K562 (cell line): Measurements from ENCODE around the gene TSC22D2. TPM values are rescaled to one million over a fixed set of nuclear protein-coding genes. Genes with fewer than 3 reads are reported as not detected.

Experiments
- ATAC-seq: fragments of 200-7000 bp; cut with Tn5 transposase; 3 replicates; pipeline ENCODE4 v1.9.1; 2020; ENCODE audit warnings: moderate library complexity
- BruUV-seq: library from RNA; stranded (reverse); fragments of 400-500 nt; replicated peaks from 2 replicates; lab custom pipeline; 2021; lab: Mats Ljungman, UMichigan
- CTCF ChIA-PET: fragments of 300-600 bp; formaldehyde crosslinking; extraction: SDS; loops from one replicate; lab custom pipeline; 2021; ENCODE audit warnings: low intra/inter-chr PET ratio; lab: Yijun Ruan, JAX
- POLR2A ChIA-PET: fragments of 300-600, 350-650 bp; sonication (Branson Sonifier 250); formaldehyde crosslinking; extraction: SDS; loops from one replicate; lab custom pipeline; 2021; ENCODE audit warnings: antibody characterized with exemption, inconsistent platforms; lab: Yijun Ruan, JAX
- DNase-seq, 4 experiments: peaks; one replicate each; pipeline versions ENCODE4 v3.0.0 to v3.0.0-alpha.2; 2011 to 2018; ENCODE audit warnings: low spot score in 3 of 4, mixed read lengths in 3 of 4; ENCODE audit errors: extremely low read depth in 1 of 4
- FAIRE-seq: peaks from 2 replicates; lab custom pipeline; 2011; peaks lifted over from hg19 to GRCh38; lab: Jason Lieb, UNC
- H2AFZ ChIP-seq: 2 replicates; pipeline ENCODE4 v1.6.0; 2011; ENCODE audit warnings: low read depth, low read length, control low read depth, inconsistent platforms
- H3K27ac ChIP-seq: fragments of 200-600 bp; 3 replicates; pipeline ENCODE4 v1.8.0; 2011; ENCODE audit warnings: low read depth, mild to moderate bottlenecking, control low read depth, inconsistent platforms, low read length, moderate library complexity, mixed read lengths; ENCODE audit errors: extremely low read depth
- H3K27me3 ChIP-seq, 2 experiments: fragments of 300-600 bp in 1 of 2; 2 replicates in 1 of 2; 3 replicates in 1 of 2; pipeline versions ENCODE4 v1.6.0 to v1.8.0; 2011; ENCODE audit warnings: inconsistent platforms in 2 of 2, low read length in 2 of 2, mild to moderate bottlenecking in 1 of 2, mixed read lengths in 1 of 2, moderate library complexity in 1 of 2; ENCODE audit not compliant: control insufficient read depth in 2 of 2, insufficient read depth in 2 of 2
- H3K36me3 ChIP-seq: fragments of 300-600 bp; 3 replicates; pipeline ENCODE4 v1.8.0; 2011; ENCODE audit warnings: mild to moderate bottlenecking, low read length, inconsistent platforms; ENCODE audit not compliant: control insufficient read depth, insufficient read depth
- H3K4me1 ChIP-seq, 2 experiments: fragments of 200-600 bp in 1 of 2; replicated peaks in 1 of 2; 2 replicates in 1 of 2; 3 replicates in 1 of 2; pipeline versions ENCODE4 v1.5.1 to v1.8.0; 2011; ENCODE audit warnings: inconsistent platforms in 2 of 2, low read length in 2 of 2, mild to moderate bottlenecking in 1 of 2, mixed read lengths in 1 of 2, moderate library complexity in 1 of 2; ENCODE audit not compliant: control insufficient read depth in 2 of 2, insufficient read depth in 2 of 2
- H3K4me2 ChIP-seq: 2 replicates; pipeline ENCODE4 v1.6.1; 2011; ENCODE audit warnings: low read length, control low read depth, inconsistent platforms, mixed read lengths; ENCODE audit not compliant: insufficient read depth
- H3K4me3 ChIP-seq: fragments of 200-600 bp; sonication (generic), shearing (Covaris generic); 2 replicates; pipeline ENCODE4 v1.5.1; 2016; ENCODE audit warnings: control low read depth, inconsistent platforms
- H3K79me2 ChIP-seq: fragments of 200-600 bp; 3 replicates; pipeline ENCODE4 v1.8.0; 2011; ENCODE audit warnings: low read length, inconsistent platforms; ENCODE audit not compliant: control insufficient read depth, insufficient read depth
- H3K9ac ChIP-seq, 2 experiments: 2 replicates each; pipeline versions ENCODE4 v1.6.0 to v1.6.1; 2011; ENCODE audit warnings: low read depth in 2 of 2, low read length in 2 of 2, control low read depth in 1 of 2, inconsistent platforms in 1 of 2, mild to moderate bottlenecking in 1 of 2, mixed read lengths in 1 of 2; ENCODE audit not compliant: insufficient read depth in 1 of 2
- H3K9me1 ChIP-seq: one replicate; pipeline ENCODE4 v1.6.0; 2011; ENCODE audit warnings: inconsistent platforms, mild to moderate bottlenecking, low read length, moderate library complexity; ENCODE audit not compliant: control insufficient read depth, insufficient read depth
- H3K9me3 ChIP-seq: replicated peaks from 2 replicates; pipeline ENCODE4 v1.5.1; 2011; ENCODE audit warnings: low read depth, low read length, inconsistent platforms; ENCODE audit not compliant: control insufficient read depth, insufficient read depth
- H4K20me1 ChIP-seq: replicated peaks from 2 replicates; pipeline ENCODE4 v1.6.1; 2011; ENCODE audit warnings: low read length, inconsistent platforms, mixed read lengths; ENCODE audit not compliant: control insufficient read depth, insufficient read depth
- ARID1B ChIP-seq: fragments of 450-650 bp; IDR thresholded peaks from 2 replicates; pipeline ENCODE4 v1.6.1; 2016; ENCODE audit warnings: antibody characterized with exemption, mild to moderate bottlenecking, inconsistent platforms
- JUNB ChIP-seq: fragments of 450-650 bp; formaldehyde crosslinking; conservative IDR thresholded peaks from 2 replicates; pipeline ENCODE4 v1.4.0; 2020; ENCODE audit warnings: mild to moderate bottlenecking
- NFIC ChIP-seq: fragments of 450-650 bp; IDR thresholded peaks from 2 replicates; pipeline ENCODE4 v1.6.1; 2017; ENCODE audit warnings: mild to moderate bottlenecking, inconsistent platforms
- NFXL1 ChIP-seq: fragments of 450-650 bp; formaldehyde crosslinking; IDR thresholded peaks from 2 replicates; pipeline ENCODE4 v1.4.0; 2021; ENCODE audit warnings: mild to moderate bottlenecking
- RCOR1 ChIP-seq, 2 experiments: IDR thresholded peaks; 2 replicates each; pipeline ENCODE4 v1.6.1; 2012; ENCODE audit warnings: low read depth in 2 of 2, low read length in 2 of 2, borderline replicate concordance in 1 of 2, improper control_type of control experiment in 1 of 2
- RHOXF2B ChIP-seq: fragments of 250-450 bp; sonication (Bioruptor Pico); conservative IDR thresholded peaks from 2 replicates; pipeline ENCODE4 v1.5.1; 2021
- ZNF24 ChIP-seq: fragments of 450-650 bp; IDR thresholded peaks from 2 replicates; pipeline ENCODE4 v1.6.1; 2016
- ZNF696 ChIP-seq: fragments of 250-450 bp; sonication (Bioruptor Pico); conservative IDR thresholded peaks from 2 replicates; pipeline ENCODE4 v1.4.0; 2020; ENCODE audit warnings: mild to moderate bottlenecking, moderate library complexity
- ZNF699 ChIP-seq: fragments of 250-450 bp; sonication (Bioruptor Pico); IDR thresholded peaks from 2 replicates; pipeline ENCODE4 v1.8.0; 2021; ENCODE audit warnings: mild to moderate bottlenecking, moderate library complexity; ENCODE audit not compliant: insufficient replicate concordance
- ZNF717 ChIP-seq: fragments of 250-450 bp; sonication (Bioruptor Pico); IDR thresholded peaks from 2 replicates; pipeline ENCODE4 v1.5.0; 2021
- WGBS: fragments of 100-300 bp; shearing (Covaris generic); methylation state at CpG from one replicate; pipeline ENCODE4 v1.1.6; 2016; ENCODE audit warnings: low coverage, mixed read lengths; ENCODE audit not compliant: insufficient coverage; ENCODE audit errors: missing lambda C conversion rate; 5-methylcytosine and 5-hydroxymethylcytosine counted together
- in situ Hi-C: fragments of 300-500 bp; cut with MboI; formaldehyde crosslinking; loops from 4 replicates; pipeline ENCODE4 v1.15.0; 2018; ENCODE audit warnings: inconsistent platforms, mixed read lengths
- intact Hi-C: fragments of 100-400 bp; cut with micrococcal nuclease; formaldehyde crosslinking; loops from 2 replicates; pipeline ENCODE4 v1.14.2; 2022
- polyA plus RNA-seq, 8 experiments: library from polyadenylated mRNA; depleted of rRNA in 4 of 8; stranded (reverse) in 5 of 8; unstranded in 3 of 8; fragments of >200 nt; fragmentation: Nextera tagmentation in 2 of 8; fragmentation: Illumina TruSeq in 1 of 8; extraction: Ambion mirVana in 2 of 8; extraction: Trizol in 1 of 8; gene quantifications; 2 replicates each; pipeline versions ENCODE4 v1.2.1 to v1.2.3, GENCODE V29; 2011 to 2014; ENCODE audit warnings: inconsistent platforms in 1 of 8, missing spikeins in 1 of 8
- total RNA-seq, 7 experiments: library from RNA; depleted of rRNA in 6 of 7; stranded (reverse); fragments of >200 nt in 6 of 7; fragmentation: Illumina TruSeq in 2 of 7; extraction: Trizol in 2 of 7; gene quantifications; 2 replicates each; pipeline versions ENCODE4 v1.2.1 to v1.2.3, GENCODE V29; 2011 to 2021; ENCODE audit warnings: low replicate concordance in 1 of 7
- TF ChIP-seq, protein P1 (sequence below): fragments of 250-450 bp; sonication (Bioruptor Pico); IDR thresholded peaks from 2 replicates; pipeline ENCODE4 v1.8.0; 2021; ENCODE audit warnings: moderate library complexity, mild to moderate bottlenecking, inconsistent platforms
- TF ChIP-seq, protein P2 (sequence below): sonication (generic); formaldehyde crosslinking; IDR thresholded peaks from 2 replicates; pipeline ENCODE4 v1.8.1; 2023; ENCODE audit warnings: missing genetic modification reagents, mild to moderate bottlenecking, borderline replicate concordance
- TF ChIP-seq, protein P3 (sequence below): fragments of 250-450 bp; sonication (Bioruptor Pico); IDR thresholded peaks from 2 replicates; pipeline ENCODE4 v1.4.0; 2020; ENCODE audit warnings: mild to moderate bottlenecking, moderate library complexity

Gene TSC22D2
- total and polyA plus RNA-seq, 9 of the 15 experiments (the other 6 are each of a cell fraction or from before 2014, with no cell fraction given), result 5.5 to 44.0 (median 19.3) TPM

DNA sequence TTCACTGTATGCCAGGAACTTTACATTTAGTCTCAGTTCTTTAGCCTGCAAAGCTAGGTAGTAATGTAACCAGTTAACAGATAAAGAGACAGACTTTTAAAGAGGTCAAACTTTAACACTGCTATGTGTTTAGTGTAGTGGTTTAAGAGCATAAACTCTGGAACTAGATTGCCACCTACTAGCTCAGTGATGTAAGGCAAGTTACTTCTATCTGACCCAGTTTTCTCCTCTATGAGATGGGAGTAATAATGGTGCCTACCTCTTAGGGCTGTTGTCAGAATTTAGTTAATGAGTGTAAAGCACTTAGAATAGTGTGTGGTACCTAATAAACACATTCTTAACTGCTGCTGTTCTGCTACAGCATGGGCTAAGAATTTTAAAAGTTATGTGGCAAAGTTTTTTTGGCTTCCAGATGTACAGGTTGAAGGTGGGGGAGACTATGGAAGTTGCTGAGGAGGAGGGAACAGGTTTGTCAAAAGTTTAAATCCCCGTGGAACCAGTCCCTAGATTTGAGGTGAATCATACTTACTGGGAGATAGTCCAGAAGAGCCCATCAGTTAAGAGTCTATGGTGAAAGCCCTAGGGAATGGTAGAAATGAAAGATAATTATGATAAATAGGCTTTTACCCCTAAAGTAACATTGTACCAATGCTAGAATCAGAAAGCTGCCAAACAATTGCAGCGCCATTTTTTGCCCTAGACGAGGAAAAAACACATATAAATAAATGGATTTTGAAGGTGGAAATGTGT lies 13.9 kb downstream of the TSC22D2 start:
- no peaks in the 10 kb centered on the region for H3K27me3 ChIP-seq
- intact Hi-C loops (no loop called here), in situ Hi-C loops (no loop called here)
- ATAC-seq, result peak; percentile 45
- H3K79me2 ChIP-seq, result peaks cover 100% of the 10 kb centered on the region
- CTCF ChIA-PET, result no interaction called here
- peaks cover 81% of the 10 kb centered on the region for H3K36me3 ChIP-seq
- peaks cover 0 to 28% of the 10 kb centered on the region in 2 experiments; a peak in 3 of 5 replicates for H3K4me1 ChIP-seq
- H3K4me3 ChIP-seq, result no peak overlapping the region
- no peak overlapping the region for H3K27ac ChIP-seq
- H3K4me2 ChIP-seq, result no peak overlapping the region
- POLR2A ChIA-PET, result interaction anchor here (0.6 to 1.5 kb wide), 5 partner anchors 8 to 15 kb away, joined by 3 to 4 read pairs (median 3); no protein-coding TSS in a partner anchor
- H3K9me1 ChIP-seq, result no peaks in the 10 kb centered on the region
- no peaks in the 10 kb centered on the region for H3K9me3 ChIP-seq
- H2AFZ ChIP-seq, result no peak overlapping the region
- H3K9ac ChIP-seq, result no peak overlapping the region
- BruUV-seq, result no TSS peak
- peaks cover 16% of the 10 kb centered on the region; the same call in 1 of the 2 replicates for H4K20me1 ChIP-seq
- no peak for DNase-seq
- 63% methylated on average over 3 of the region's 3 CpGs for WGBS
- no peak for FAIRE-seq
- TF ChIP-seq ARID1B, result 0 out of 2 replicates have a peak, but pooled peaks have one; percentile 11
- TF ChIP-seq, protein P1, sequence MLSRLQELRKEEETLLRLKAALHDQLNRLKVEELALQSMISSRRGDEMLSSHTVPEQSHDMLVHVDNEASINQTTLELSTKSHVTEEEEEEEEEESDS, result no peak
- no peak for TF ChIP-seq ZNF696 (CRISPR knock-in tag)
- no peak for TF ChIP-seq NFXL1 (CRISPR knock-in tag)
- no peak for TF ChIP-seq ZNF24
- 0 out of 4 replicates have a peak, but pooled peaks of 1 of the 2 experiments have one; percentile 9 for TF ChIP-seq RCOR1 (IDR thresholded peaks at IDR 0.05; ENCODE audit: borderline replicate concordance in 1 of 2, low read depth in 2 of 2, low read length in 2 of 2)
- TF ChIP-seq, protein P2, sequence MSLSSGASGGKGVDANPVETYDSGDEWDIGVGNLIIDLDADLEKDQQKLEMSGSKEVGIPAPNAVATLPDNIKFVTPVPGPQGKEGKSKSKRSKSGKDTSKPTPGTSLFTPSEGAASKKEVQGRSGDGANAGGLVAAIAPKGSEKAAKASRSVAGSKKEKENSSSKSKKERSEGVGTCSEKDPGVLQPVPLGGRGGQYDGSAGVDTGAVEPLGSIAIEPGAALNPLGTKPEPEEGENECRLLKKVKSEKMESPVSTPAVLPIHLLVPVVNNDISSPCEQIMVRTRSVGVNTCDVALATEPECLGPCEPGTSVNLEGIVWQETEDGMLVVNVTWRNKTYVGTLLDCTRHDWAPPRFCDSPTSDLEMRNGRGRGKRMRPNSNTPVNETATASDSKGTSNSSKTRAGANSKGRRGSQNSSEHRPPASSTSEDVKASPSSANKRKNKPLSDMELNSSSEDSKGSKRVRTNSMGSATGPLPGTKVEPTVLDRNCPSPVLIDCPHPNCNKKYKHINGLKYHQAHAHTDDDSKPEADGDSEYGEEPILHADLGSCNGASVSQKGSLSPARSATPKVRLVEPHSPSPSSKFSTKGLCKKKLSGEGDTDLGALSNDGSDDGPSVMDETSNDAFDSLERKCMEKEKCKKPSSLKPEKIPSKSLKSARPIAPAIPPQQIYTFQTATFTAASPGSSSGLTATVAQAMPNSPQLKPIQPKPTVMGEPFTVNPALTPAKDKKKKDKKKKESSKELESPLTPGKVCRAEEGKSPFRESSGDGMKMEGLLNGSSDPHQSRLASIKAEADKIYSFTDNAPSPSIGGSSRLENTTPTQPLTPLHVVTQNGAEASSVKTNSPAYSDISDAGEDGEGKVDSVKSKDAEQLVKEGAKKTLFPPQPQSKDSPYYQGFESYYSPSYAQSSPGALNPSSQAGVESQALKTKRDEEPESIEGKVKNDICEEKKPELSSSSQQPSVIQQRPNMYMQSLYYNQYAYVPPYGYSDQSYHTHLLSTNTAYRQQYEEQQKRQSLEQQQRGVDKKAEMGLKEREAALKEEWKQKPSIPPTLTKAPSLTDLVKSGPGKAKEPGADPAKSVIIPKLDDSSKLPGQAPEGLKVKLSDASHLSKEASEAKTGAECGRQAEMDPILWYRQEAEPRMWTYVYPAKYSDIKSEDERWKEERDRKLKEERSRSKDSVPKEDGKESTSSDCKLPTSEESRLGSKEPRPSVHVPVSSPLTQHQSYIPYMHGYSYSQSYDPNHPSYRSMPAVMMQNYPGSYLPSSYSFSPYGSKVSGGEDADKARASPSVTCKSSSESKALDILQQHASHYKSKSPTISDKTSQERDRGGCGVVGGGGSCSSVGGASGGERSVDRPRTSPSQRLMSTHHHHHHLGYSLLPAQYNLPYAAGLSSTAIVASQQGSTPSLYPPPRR (CRISPR knock-in tag), result no peak
- no peak for TF ChIP-seq NFIC
- TF ChIP-seq, protein P3, sequence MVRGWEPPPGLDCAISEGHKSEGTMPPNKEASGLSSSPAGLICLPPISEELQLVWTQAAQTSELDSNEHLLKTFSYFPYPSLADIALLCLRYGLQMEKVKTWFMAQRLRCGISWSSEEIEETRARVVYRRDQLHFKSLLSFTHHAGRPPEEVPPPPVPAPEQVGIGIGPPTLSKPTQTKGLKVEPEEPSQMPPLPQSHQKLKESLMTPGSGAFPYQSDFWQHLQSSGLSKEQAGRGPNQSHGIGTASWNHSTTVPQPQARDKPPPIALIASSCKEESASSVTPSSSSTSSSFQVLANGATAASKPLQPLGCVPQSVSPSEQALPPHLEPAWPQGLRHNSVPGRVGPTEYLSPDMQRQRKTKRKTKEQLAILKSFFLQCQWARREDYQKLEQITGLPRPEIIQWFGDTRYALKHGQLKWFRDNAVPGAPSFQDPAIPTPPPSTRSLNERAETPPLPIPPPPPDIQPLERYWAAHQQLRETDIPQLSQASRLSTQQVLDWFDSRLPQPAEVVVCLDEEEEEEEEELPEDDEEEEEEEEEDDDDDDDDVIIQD (CRISPR knock-in tag), result no peak
- TF ChIP-seq JUNB (CRISPR knock-in tag), result no peak
- no peak for TF ChIP-seq ZNF699 (CRISPR knock-in tag)
- TF ChIP-seq ZNF717, result no peak
- TF ChIP-seq RHOXF2B (CRISPR knock-in tag), result no peak
